C4-2B (cell line): ENCODE results near the gene MGMT.

ENCODE experiments used
- CTCF ChIP-seq: fragments of 450-650 bp; conservative IDR thresholded peaks from 2 replicates; pipeline ENCODE4 v1.5.1; 2017; ENCODE audit warnings: mild to moderate bottlenecking
- ZFX ChIP-seq: fragments of 450-650 bp; IDR thresholded peaks from 2 replicates; pipeline ENCODE4 v1.6.1; 2017

- TF ChIP-seq CTCF (no peak), ZFX (no peak)
Observed at GRCh38 chr10:129509835-129510234, 42.8 kb downstream of the MGMT start.
